ENCODE results near the gene C3orf20. TPM values are rescaled to one million over a fixed set of nuclear protein-coding genes. Genes with fewer than 3 reads are reported as not detected.
"Not testable (repeated sequence)": the region's sequence is repeated elsewhere in the genome, so short reads cannot be mapped to it uniquely, and the experiment has no call there.

The C3orf20 gene
- polyA plus RNA-seq, 2 donors, result not detected

DNA sequence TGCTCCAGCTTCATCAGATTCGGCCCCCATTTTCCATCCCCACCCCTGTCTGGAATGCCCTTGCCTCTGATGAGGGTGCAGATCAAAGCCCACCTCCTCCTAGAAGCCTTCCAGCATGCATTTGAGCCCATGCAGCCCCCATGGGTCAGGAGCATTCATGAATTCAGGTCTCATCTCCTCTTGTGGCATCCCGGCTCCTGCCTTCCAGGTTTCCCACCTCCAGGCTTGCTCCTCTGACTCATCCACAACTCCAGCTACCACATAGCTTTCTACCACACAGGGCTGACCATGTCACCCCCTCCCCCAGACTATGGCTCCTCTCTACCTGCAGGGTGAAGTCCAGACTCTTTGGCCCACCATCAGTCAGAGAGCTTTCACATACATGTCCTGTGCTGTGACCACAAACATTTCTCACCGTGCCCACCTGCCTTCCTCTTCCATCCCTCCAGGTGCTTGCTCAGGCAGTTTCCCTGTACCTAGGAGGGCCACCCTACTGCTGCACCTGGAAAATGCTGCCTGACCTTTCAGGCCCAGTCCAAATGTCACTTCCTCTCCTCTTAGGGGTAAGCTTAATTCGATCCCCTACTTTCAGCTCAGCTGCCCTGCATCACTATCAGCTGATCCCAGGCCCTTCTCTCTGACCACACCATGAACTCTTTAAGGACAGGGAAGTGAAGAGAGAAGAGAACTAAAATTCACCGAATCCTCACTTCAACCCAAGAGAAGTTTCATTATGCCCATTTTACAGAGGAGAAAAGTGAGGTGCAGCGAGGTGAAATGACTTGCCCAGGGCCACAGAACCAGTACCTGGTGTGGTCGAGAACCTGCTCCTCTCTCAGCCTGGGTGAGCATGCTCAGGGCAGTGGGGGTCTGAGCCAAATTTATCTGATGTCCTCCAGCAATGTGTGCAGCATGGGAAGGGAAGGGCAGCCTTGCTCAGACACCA lies 130.2 kb downstream of the C3orf20 start:
- peaks cover 0 to 5% of the 10 kb centered on the region in 2 donors for H3K4me1 ChIP-seq (ENCODE audit: control insufficient read depth in 2 of 2, insufficient read depth in 2 of 2, low read length in 1 of 2)
- H3K27me3 ChIP-seq (ENCODE audit: control insufficient read depth in 1 of 2, insufficient read depth in 2 of 2, low read length in 2 of 2), result peaks cover 0 to 2% of the 10 kb centered on the region in 2 donors
- WGBS, 2 donors, result 65 to 71% methylated on average over 7 of the region's 7 CpGs
- no peaks in the 10 kb centered on the region for H3K36me3 ChIP-seq (ENCODE audit: control insufficient read depth in 2 of 2, insufficient read depth in 2 of 2, low read length in 1 of 2)
- H3K4me3 ChIP-seq (ENCODE audit: low read depth in 1 of 2, low read length in 2 of 2), result no peak overlapping the region
- peak overlapping the region; percentile 8 to 49 for H3K27ac ChIP-seq (ENCODE audit: low read depth in 2 of 2, low read length in 1 of 2)
- H3K9me3 ChIP-seq (ENCODE audit: control insufficient read depth in 2 of 2, insufficient read depth in 1 of 2, low read depth in 1 of 2, low read length in 1 of 2), result no peaks in the 10 kb centered on the region

DNA sequence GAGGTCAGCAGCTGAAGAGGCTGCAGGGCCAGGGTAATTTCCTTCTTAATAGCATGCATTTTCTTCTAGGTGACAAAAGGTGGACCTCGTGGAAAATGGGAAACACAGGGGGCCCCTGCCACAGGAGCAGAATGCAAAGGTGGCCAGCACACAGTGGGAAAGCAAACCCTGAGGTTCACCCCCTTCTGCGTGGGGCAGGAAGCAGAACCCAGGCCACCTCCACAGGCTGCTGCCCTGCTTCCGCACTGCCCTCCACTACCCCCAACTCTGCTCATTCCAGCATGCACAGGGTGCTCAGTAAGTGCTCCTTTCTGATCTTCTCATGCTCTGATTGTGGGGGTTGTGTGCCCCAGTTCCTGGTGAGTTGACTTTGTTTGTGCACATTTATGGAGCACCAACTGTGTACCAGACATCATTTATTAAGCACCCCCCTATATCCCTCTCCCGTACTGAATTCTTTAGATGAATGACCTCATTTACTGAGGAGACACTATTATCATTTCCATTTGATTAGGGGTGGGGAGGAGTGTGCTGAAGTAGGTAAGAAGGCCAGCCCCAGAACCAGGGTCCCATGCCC lies 131.1 kb downstream of the C3orf20 start:
- Histone ChIP-seq H3K4me1 (ENCODE audit: control insufficient read depth in 2 of 2, insufficient read depth in 2 of 2, low read length in 1 of 2) (peaks cover 0 to 5% of the 10 kb centered on the region in 2 donors), H3K4me3 (ENCODE audit: low read depth in 1 of 2, low read length in 2 of 2) (no peak overlapping the region), H3K36me3 (ENCODE audit: control insufficient read depth in 2 of 2, insufficient read depth in 2 of 2, low read length in 1 of 2) (no peaks in the 10 kb centered on the region), H3K27me3 (ENCODE audit: control insufficient read depth in 1 of 2, insufficient read depth in 2 of 2, low read length in 2 of 2) (peaks cover 2 to 7% of the 10 kb centered on the region in 2 donors), H3K9me3 (ENCODE audit: control insufficient read depth in 2 of 2, insufficient read depth in 1 of 2, low read depth in 1 of 2, low read length in 1 of 2) (no peaks in the 10 kb centered on the region), H3K27ac (ENCODE audit: low read depth in 2 of 2, low read length in 1 of 2) (no peak overlapping the region)
- WGBS, 2 donors, result 48 to 71% methylated on average over 4 of the region's 4 CpGs

DNA sequence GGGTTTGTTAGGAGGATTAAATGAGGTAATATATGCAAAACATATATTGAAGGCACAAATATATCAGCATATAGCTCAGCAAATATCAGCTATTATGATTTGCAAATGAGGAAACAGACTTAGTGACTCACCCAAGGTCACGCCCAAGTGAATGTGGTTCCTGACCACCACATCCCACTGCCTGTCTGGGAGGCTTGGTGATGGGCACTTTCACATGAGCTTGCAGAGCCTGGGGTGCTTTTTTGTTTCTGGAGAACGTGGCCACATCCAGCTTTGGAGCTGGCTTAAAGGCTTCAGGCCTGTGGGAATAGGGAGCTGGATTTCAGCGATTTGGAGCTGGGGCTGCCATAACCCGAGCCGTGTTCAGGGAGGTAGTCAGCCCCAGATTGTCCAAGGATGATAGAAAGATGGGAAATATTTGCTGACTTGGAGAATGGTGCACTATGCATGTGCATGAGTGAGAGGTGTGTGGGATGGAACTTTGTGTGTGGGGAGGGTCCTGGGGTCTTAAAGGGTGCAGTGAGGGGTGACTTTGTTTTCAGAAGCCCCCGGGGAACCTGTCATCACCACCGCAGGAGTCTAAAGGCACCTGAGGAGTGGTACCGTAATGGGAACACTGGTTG lies 131.8 kb downstream of the C3orf20 start:
- Histone ChIP-seq H3K36me3 (ENCODE audit: control insufficient read depth in 2 of 2, insufficient read depth in 2 of 2, low read length in 1 of 2) (no peaks in the 10 kb centered on the region), H3K4me1 (ENCODE audit: control insufficient read depth in 2 of 2, insufficient read depth in 2 of 2, low read length in 1 of 2) (peaks cover 0 to 5% of the 10 kb centered on the region in 2 donors), H3K9me3 (ENCODE audit: control insufficient read depth in 2 of 2, insufficient read depth in 1 of 2, low read depth in 1 of 2, low read length in 1 of 2) (no peaks in the 10 kb centered on the region), H3K27ac (ENCODE audit: low read depth in 2 of 2, low read length in 1 of 2) (no peak overlapping the region), H3K27me3 (ENCODE audit: control insufficient read depth in 1 of 2, insufficient read depth in 2 of 2, low read length in 2 of 2) (peaks cover 2 to 7% of the 10 kb centered on the region in 2 donors), H3K4me3 (ENCODE audit: low read depth in 1 of 2, low read length in 2 of 2) (no peak overlapping the region)
- 70% methylated on average over 8 of the region's 8 CpGs for WGBS, 2 donors

DNA sequence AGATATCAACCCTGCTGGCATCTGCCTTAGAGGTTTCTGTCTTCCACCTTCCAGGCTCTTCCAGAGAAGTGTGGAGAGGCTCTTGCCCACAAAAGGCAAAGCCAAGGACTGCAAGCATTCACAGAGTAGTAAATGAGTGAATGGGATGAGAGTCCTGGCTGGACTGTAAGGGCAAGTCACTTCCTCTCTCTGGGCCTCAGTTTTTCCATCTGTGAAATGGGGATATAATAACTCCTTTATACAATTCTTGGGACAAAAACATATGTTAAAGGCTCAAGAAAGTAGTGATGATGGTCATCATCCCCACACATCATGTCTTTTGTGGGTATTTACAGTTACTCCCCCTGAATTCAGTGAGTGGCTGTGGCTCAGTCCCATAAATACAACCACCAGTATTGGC lies 133.1 kb downstream of the C3orf20 start:
- no peaks in the 10 kb centered on the region for H3K9me3 ChIP-seq (ENCODE audit: control insufficient read depth in 2 of 2, insufficient read depth in 1 of 2, low read depth in 1 of 2, low read length in 1 of 2)
- no peaks in the 10 kb centered on the region for H3K36me3 ChIP-seq (ENCODE audit: control insufficient read depth in 2 of 2, insufficient read depth in 2 of 2, low read length in 1 of 2)
- H3K27ac ChIP-seq (ENCODE audit: low read depth in 2 of 2, low read length in 1 of 2), result no peak overlapping the region
- no peak overlapping the region for H3K4me3 ChIP-seq (ENCODE audit: low read depth in 1 of 2, low read length in 2 of 2)
- H3K27me3 ChIP-seq (ENCODE audit: control insufficient read depth in 1 of 2, insufficient read depth in 2 of 2, low read length in 2 of 2), result peaks cover 7% of the 10 kb centered on the region in 2 donors
- peaks cover 0 to 5% of the 10 kb centered on the region in 2 donors for H3K4me1 ChIP-seq (ENCODE audit: control insufficient read depth in 2 of 2, insufficient read depth in 2 of 2, low read length in 1 of 2)

DNA sequence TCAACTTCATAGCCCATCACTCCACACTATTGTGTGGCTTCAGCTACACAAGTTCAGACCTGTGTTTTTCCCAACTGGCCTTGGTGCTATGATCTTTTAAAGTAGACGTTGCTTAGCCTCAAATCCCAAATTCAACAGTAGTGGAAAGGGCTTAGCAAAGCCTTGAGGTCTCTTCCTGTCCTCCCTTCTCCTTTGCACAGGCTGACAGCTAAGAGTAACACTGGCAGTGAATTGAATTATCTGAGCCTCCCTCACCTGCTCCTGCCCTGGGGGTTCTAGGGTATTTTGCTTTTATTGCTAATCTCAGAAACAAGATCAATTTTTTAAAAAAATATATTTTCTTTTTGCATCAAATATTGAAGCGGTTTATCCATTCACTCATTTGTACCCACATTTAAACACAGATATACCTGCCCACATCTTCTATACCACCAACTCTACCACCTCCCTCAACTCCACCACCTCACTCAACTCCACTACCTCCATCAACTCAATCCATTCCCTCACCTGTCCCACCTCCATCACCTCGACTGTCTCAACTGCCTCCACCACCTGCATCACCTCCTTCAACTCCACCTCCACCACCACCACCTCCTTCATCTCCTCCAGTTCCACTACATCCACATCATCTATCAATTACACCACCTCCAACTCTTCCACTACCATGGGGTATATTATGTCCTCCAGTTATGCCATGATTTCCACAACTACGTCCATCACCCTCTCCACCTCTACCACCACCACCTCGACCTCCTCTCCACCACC lies 133.7 kb downstream of the C3orf20 start:
- Histone ChIP-seq H3K9me3 (ENCODE audit: control insufficient read depth in 2 of 2, insufficient read depth in 1 of 2, low read depth in 1 of 2, low read length in 1 of 2) (no peaks in the 10 kb centered on the region), H3K4me1 (ENCODE audit: control insufficient read depth in 2 of 2, insufficient read depth in 2 of 2, low read length in 1 of 2) (peaks cover 0 to 5% of the 10 kb centered on the region in 2 donors)
- 75 to 79% methylated on average over 5 of the region's 5 CpGs for whole genome bisulfite sequencing, 2 donors

DNA sequence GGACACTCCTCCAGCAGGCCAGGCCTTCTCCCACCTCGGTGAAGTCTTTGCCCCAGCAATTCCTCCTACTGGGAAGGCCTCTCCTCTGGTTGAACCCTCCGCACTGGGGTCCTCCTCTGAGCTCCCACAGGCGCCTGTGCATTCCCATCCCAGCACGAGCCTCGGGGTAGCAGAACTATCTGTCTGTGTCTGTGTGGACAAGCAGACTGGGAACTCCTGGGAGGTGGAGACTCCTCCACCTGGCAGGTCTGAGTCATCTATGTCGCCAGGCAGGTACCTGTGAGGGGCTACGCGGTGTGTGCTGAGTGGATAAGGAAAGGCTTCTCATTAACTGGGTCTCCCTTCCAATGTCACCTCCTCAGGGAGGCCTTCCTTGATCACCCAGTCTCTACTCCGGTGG lies 134.7 kb downstream of the C3orf20 start:
- peaks cover 7 to 11% of the 10 kb centered on the region in 2 donors for H3K27me3 ChIP-seq (ENCODE audit: control insufficient read depth in 1 of 2, insufficient read depth in 2 of 2, low read length in 2 of 2)
- H3K4me1 ChIP-seq (ENCODE audit: control insufficient read depth in 2 of 2, insufficient read depth in 2 of 2, low read length in 1 of 2); H3K9me3 ChIP-seq (ENCODE audit: control insufficient read depth in 2 of 2, insufficient read depth in 1 of 2, low read depth in 1 of 2, low read length in 1 of 2); H3K4me3 ChIP-seq (ENCODE audit: low read depth in 1 of 2, low read length in 2 of 2); H3K27ac ChIP-seq (ENCODE audit: low read depth in 2 of 2, low read length in 1 of 2); H3K36me3 ChIP-seq (ENCODE audit: control insufficient read depth in 2 of 2, insufficient read depth in 2 of 2, low read length in 1 of 2): not testable (repeated sequence)
- WGBS, 2 donors, result 42 to 57% methylated on average over 7 to 9 of the region's 9 CpGs

More for the DNA sequence above, 133.7 kb downstream of the C3orf20 start:
- Histone ChIP-seq H3K4me3 (ENCODE audit: low read depth in 1 of 2, low read length in 2 of 2) (no peak overlapping the region), H3K27me3 (ENCODE audit: control insufficient read depth in 1 of 2, insufficient read depth in 2 of 2, low read length in 2 of 2) (peaks cover 7 to 8% of the 10 kb centered on the region in 2 donors), H3K36me3 (ENCODE audit: control insufficient read depth in 2 of 2, insufficient read depth in 2 of 2, low read length in 1 of 2) (no peaks in the 10 kb centered on the region), H3K27ac (ENCODE audit: low read depth in 2 of 2, low read length in 1 of 2) (no peak overlapping the region)

DNA sequence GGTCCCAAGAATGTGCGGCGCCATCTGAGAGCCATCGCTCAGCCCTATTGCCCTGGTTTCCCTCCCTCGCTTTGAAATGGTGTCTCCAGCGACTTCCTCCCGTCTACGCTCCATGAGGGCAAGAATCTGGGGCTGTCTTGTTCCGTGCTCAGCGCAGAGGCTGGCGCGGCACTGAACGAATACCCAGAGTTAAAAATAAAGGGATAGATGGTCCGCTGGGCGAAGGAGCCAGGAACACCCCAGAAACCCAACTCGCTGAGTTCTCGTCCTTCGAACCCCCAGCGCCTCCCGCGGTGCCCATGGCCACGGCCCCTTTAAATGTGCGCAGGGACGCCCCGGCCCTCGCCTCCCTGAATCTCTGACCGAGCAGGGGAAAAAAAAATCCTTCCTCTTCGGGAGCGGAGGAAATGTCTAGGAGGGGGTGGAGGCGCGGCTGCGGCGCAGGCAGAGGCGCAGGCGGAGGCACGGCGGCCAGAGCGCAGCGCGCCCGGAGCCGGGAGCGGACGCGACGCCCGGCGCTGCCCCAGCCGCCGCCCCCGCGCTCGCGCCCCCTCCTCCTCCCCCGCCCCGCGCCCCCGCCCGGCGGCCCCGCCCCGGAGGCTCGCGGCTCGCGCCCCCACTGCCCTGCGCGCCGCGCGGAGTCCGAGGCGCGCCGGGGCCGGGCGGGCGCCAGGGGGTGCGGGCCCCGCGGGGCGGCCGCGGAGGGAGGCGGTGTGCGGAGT lies 135.3 kb downstream of the C3orf20 start:
- WGBS, 2 donors, result 5 to 8% methylated on average over 45 to 81 of the region's 85 CpGs
- peaks cover 0 to 2% of the 10 kb centered on the region in 2 donors for H3K4me1 ChIP-seq (ENCODE audit: control insufficient read depth in 2 of 2, insufficient read depth in 2 of 2, low read length in 1 of 2)
- peaks cover 7 to 11% of the 10 kb centered on the region in 2 donors for H3K27me3 ChIP-seq (ENCODE audit: control insufficient read depth in 1 of 2, insufficient read depth in 2 of 2, low read length in 2 of 2)
- no peaks in the 10 kb centered on the region for H3K9me3 ChIP-seq (ENCODE audit: control insufficient read depth in 2 of 2, insufficient read depth in 1 of 2, low read depth in 1 of 2, low read length in 1 of 2)
- no peaks in the 10 kb centered on the region for H3K36me3 ChIP-seq (ENCODE audit: control insufficient read depth in 2 of 2, insufficient read depth in 2 of 2, low read length in 1 of 2)
- H3K4me3 ChIP-seq (ENCODE audit: low read depth in 1 of 2, low read length in 2 of 2), result peak overlapping the region; percentile 29 to 44
- peak overlapping the region; percentile 37 to 41 for H3K27ac ChIP-seq (ENCODE audit: low read depth in 2 of 2, low read length in 1 of 2)

DNA sequence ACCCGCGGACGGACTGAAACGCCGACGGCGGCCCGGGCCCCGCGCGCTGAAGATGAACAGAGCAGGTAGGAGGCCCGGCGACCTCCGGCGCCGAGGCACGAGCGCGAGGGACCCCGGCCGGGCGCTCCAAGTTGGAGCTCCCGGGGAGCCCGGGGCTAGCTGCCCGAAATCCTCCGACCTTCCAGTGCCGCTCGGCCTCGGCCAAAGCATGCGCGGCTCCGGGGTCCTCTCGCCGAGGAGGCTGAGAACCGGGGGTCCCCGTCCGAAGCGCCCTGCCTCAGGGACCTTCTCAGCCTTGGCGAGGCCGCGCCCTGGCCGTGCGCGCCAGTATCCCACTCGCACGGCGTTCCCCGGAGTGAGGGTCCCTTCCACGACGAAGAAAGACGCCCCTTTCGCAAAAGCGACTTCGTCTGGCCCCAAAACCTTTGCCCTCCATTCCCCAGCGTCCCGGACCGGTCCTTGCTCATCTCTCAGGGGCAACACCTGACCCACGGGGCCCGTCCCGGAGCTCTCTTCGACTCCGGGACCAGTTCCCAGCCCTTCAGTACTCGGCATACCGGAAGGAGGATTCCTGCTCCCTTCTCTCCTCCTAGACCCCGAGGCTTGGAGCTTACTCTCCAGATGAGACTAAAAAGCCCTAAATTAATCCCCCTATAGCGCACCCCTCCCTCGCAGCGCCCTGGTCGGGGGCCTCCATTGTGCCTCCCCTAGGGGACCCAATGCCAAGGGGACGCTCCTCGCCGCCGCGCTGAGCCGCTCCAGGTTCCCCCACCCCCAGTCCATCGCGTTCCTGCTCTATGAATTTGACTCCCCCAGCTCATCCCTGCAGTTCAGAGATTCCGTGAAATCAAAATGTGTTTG lies 136.1 kb downstream of the C3orf20 start:
- H3K4me3 ChIP-seq (ENCODE audit: low read depth in 1 of 2, low read length in 2 of 2), result peak overlapping the region; percentile 29 to 44
- H3K4me1 ChIP-seq (ENCODE audit: control insufficient read depth in 2 of 2, insufficient read depth in 2 of 2, low read length in 1 of 2), result peaks cover 0 to 2% of the 10 kb centered on the region in 2 donors
- no peaks in the 10 kb centered on the region for H3K36me3 ChIP-seq (ENCODE audit: control insufficient read depth in 2 of 2, insufficient read depth in 2 of 2, low read length in 1 of 2)
- peaks cover 7 to 15% of the 10 kb centered on the region in 2 donors for H3K27me3 ChIP-seq (ENCODE audit: control insufficient read depth in 1 of 2, insufficient read depth in 2 of 2, low read length in 2 of 2)
- H3K9me3 ChIP-seq (ENCODE audit: control insufficient read depth in 2 of 2, insufficient read depth in 1 of 2, low read depth in 1 of 2, low read length in 1 of 2), result no peaks in the 10 kb centered on the region
- 3 to 6% methylated on average over 78 of the region's 78 CpGs for WGBS, 2 donors
- H3K27ac ChIP-seq (ENCODE audit: low read depth in 2 of 2, low read length in 1 of 2), result peak overlapping the region; percentile 37 to 41

Data from esophagus (tissue), 2 donors.